Transverse colon (tissue), 4 donors: ENCODE data around the gene ZFAND3. TPM values are rescaled to one million over a fixed set of nuclear protein-coding genes. Genes with fewer than 3 reads are reported as not detected.

Source experiments
- DNase-seq: peaks from one replicate; pipeline ENCODE4 v3.0.0-alpha.2; 2019
- H3K27ac ChIP-seq, 4 donors: fragments of 200-600 bp; sonication (generic); 2 replicates each; pipeline ENCODE4 v1.5.1; 2016 to 2018; ENCODE audit warnings: inconsistent platforms in 4 of 4
- H3K27me3 ChIP-seq: fragments of 200-600 bp; sonication (generic); 2 replicates; pipeline ENCODE4 v1.5.1; 2017; ENCODE audit warnings: inconsistent platforms
- H3K36me3 ChIP-seq, 4 donors: fragments of 200-600 bp; sonication (generic); 2 replicates each; pipeline ENCODE4 v1.5.1; 2017 to 2019; ENCODE audit warnings: inconsistent platforms in 4 of 4
- H3K4me1 ChIP-seq, 4 donors: fragments of 200-600 bp; sonication (generic); 2 replicates each; pipeline ENCODE4 v1.5.1; 2017 to 2020; ENCODE audit warnings: inconsistent platforms in 4 of 4
- H3K4me3 ChIP-seq, 4 donors: fragments of 200-600 bp; sonication (generic); 1 replicate in 1 of 4; 2 replicates in 3 of 4; pipeline versions ENCODE4 v1.5.1 to v1.6.1; 2017 to 2019; ENCODE audit warnings: inconsistent platforms in 4 of 4
- H3K9me3 ChIP-seq, 2 donors: fragments of 200-600 bp; sonication (generic); 2 replicates each; pipeline ENCODE4 v1.5.1; 2017 to 2019; ENCODE audit warnings: inconsistent platforms in 2 of 2
- CTCF ChIP-seq, 5 experiments: fragments of 200-600 bp in 3 of 5; fragments of 450-650 bp in 2 of 5; sonication (generic) in 3 of 5; IDR thresholded peaks; 1 replicate in 2 of 5; 2 replicates in 3 of 5; pipeline ENCODE4 v1.5.1; 2016 to 2017; ENCODE audit warnings: antibody characterized with exemption in 5 of 5, inconsistent platforms in 3 of 5, mild to moderate bottlenecking in 2 of 5, moderate library complexity in 1 of 5
- EP300 ChIP-seq: sonication (generic); formaldehyde crosslinking; IDR thresholded peaks from one replicate; pipeline ENCODE4 v1.6.1; 2017; ENCODE audit warnings: antibody characterized with exemption, low read depth
- POLR2A ChIP-seq: fragments of 450-650 bp; IDR thresholded peaks from one replicate; pipeline ENCODE4 v1.6.1; 2016; ENCODE audit warnings: antibody characterized with exemption, mild to moderate bottlenecking, moderate library complexity
- POLR2AphosphoS5 ChIP-seq, 3 donors: sonication (generic); formaldehyde crosslinking; IDR thresholded peaks; one replicate each; pipeline ENCODE4 v1.6.1; 2016; ENCODE audit warnings: antibody characterized with exemption in 3 of 3
- WGBS, 2 donors: methylation state at CpG; one replicate each; pipeline ENCODE4 v1.1.5; 2018; ENCODE audit warnings: low coverage in 1 of 2; 5-methylcytosine and 5-hydroxymethylcytosine counted together
- in situ Hi-C, 4 donors: fragments of 200-750 bp; cut with MboI; loops; one replicate each; pipeline versions ENCODE4 v1.15.0 to v1.15.1; 2017; ENCODE audit warnings: low sequenced_read_pairs in 3 of 4, low pct_ligation_motif_present in 1 of 4, low pct_unique_long_range_greater_than_20kb in 1 of 4
- intact Hi-C: fragments of 100-400 bp; cut with DNase I; formaldehyde crosslinking; loops from one replicate; pipeline ENCODE4 v1.15.1; 2023; ENCODE audit warnings: low total_unique reads
- total RNA-seq, 4 donors: library from RNA; depleted of rRNA; stranded (reverse); fragments of >200 nt; gene quantifications; one replicate each; pipeline ENCODE4 v1.1.0, GENCODE V29; 2016

Gene ZFAND3
- total RNA-seq, 4 donors from 2014 or later: 20.5 to 83.4 (median 36.5) TPM

DNA sequence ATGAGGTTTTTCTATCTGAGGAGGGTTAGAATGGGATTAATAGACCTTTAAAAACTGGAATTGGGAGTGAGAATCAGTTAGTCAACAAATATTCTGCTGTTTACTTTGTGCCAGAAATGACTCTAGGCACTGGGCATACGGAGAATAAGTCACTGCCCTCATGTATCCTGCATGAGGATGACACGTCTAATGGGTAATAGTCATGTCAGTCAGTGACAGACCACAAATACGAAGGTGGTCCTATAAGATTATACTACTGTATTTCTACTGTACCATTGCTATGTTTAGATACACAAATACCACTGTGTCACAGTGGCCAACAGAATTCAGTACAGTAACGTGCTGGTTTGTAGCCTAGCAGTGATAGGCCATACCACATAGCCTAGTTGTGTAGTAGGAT, 30.7 kb downstream of the ZFAND3 start:
- WGBS, 2 donors: 88 to 100% methylated on average over 2 to 4 of the region's 4 CpGs
- no peak for DNase-seq
- no peaks in the 10 kb centered on the region for H3K36me3 ChIP-seq
- H3K27ac ChIP-seq: no peak overlapping the region
- peaks cover 1 to 31% (median 16%) of the 10 kb centered on the region in 4 donors for H3K4me1 ChIP-seq
- intact Hi-C loops: no loop called here
- H3K4me3 ChIP-seq: no peak overlapping the region
- H3K27me3 ChIP-seq: no peaks in the 10 kb centered on the region
- no peaks in the 10 kb centered on the region for H3K9me3 ChIP-seq
- TF ChIP-seq EP300: no peak
- no peak for TF ChIP-seq POLR2A
- TF ChIP-seq POLR2AphosphoS5 (IDR thresholded peaks at IDR 0.05): no peak
- TF ChIP-seq CTCF (IDR thresholded peaks at IDR 0.05): no peak
- in situ Hi-C loops: no loop called here

- peaks cover 0 to 26% (median 10%) of the 10 kb centered on the region in 4 donors for H3K4me1 ChIP-seq
- no peak overlapping the region for H3K27ac ChIP-seq
- intact Hi-C loops (no loop called here), in situ Hi-C loops (no loop called here)
- TF ChIP-seq CTCF (IDR thresholded peaks at IDR 0.05) (no peak), EP300 (no peak), POLR2A (no peak), POLR2AphosphoS5 (IDR thresholded peaks at IDR 0.05) (no peak)
- no peaks in the 10 kb centered on the region for H3K36me3 ChIP-seq
- WGBS, 2 donors: 87 to 100% methylated on average over 1 to 9 of the region's 9 CpGs
- H3K9me3 ChIP-seq: no peaks in the 10 kb centered on the region
- H3K27me3 ChIP-seq: no peaks in the 10 kb centered on the region
- H3K4me3 ChIP-seq: no peak overlapping the region
- no peak for DNase-seq
Measured at GRCh38 chr6:37850728-37851285, 31.3 kb downstream of the ZFAND3 start.

- TF ChIP-seq POLR2AphosphoS5 (IDR thresholded peaks at IDR 0.05) (no peak), POLR2A (no peak), EP300 (no peak), CTCF (IDR thresholded peaks at IDR 0.05) (no peak)
- intact Hi-C loops: no loop called here
Measured at GRCh38 chr6:37851997-37852524, 32.5 kb downstream of the ZFAND3 start.

GRCh38 chr6:37856285-37856684, 36.8 kb downstream of the ZFAND3 start:
- H3K27me3 ChIP-seq: no peaks in the 10 kb centered on the region
- no peak overlapping the region for H3K4me3 ChIP-seq
- TF ChIP-seq POLR2A (no peak), EP300 (no peak), CTCF (IDR thresholded peaks at IDR 0.05) (no peak), POLR2AphosphoS5 (IDR thresholded peaks at IDR 0.05) (no peak)
- intact Hi-C loops (no loop called here), in situ Hi-C loops (no loop called here)
- no peaks in the 10 kb centered on the region for H3K36me3 ChIP-seq
- peaks cover 0 to 9% (median 3%) of the 10 kb centered on the region in 4 donors for H3K4me1 ChIP-seq
- WGBS, 2 donors: 71 to 97% methylated on average over 2 of the region's 2 CpGs
- no peaks in the 10 kb centered on the region for H3K9me3 ChIP-seq
- DNase-seq: no peak
- H3K27ac ChIP-seq: no peak overlapping the region

More at GRCh38 chr6:37851997-37852524, 32.5 kb downstream of the ZFAND3 start:
- no peak for DNase-seq
- peaks cover 0 to 19% (median 6%) of the 10 kb centered on the region in 4 donors for H3K4me1 ChIP-seq
- H3K36me3 ChIP-seq: no peaks in the 10 kb centered on the region
- H3K4me3 ChIP-seq: no peak overlapping the region
- in situ Hi-C loops: no loop called here
- no peaks in the 10 kb centered on the region for H3K27me3 ChIP-seq
- 94 to 100% methylated on average over 1 of the region's 1 CpG for WGBS, 2 donors
- no peak overlapping the region for H3K27ac ChIP-seq
- no peaks in the 10 kb centered on the region for H3K9me3 ChIP-seq
